ENCODE data around the gene RHBDL1.
"Not testable (repeated sequence)": the region's sequence is repeated elsewhere in the genome, so short reads cannot be mapped to it uniquely, and the experiment has no call there.

The RHBDL1 gene

DNA sequence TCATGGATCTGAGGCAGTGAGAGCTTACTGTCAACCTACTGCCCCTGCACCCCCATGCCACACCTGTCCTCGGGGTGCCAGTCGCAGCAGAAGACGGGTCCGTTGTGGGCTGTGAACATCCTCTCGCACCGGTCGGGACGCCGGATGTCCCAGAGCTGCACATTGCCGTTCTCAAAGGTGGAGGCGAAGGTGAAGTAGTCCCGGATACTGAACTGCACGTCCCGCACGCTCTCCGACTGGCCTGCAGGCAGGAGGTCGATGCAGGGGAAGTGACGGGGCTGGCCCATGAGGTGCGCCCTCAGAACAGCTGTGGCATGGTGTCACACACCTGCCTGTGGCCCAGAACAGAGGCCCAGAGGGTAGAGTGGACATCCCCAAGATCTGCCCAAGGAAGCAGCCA is 12.0 kb downstream of the RHBDL1 start:
- no peak for DNase-seq

DNA sequence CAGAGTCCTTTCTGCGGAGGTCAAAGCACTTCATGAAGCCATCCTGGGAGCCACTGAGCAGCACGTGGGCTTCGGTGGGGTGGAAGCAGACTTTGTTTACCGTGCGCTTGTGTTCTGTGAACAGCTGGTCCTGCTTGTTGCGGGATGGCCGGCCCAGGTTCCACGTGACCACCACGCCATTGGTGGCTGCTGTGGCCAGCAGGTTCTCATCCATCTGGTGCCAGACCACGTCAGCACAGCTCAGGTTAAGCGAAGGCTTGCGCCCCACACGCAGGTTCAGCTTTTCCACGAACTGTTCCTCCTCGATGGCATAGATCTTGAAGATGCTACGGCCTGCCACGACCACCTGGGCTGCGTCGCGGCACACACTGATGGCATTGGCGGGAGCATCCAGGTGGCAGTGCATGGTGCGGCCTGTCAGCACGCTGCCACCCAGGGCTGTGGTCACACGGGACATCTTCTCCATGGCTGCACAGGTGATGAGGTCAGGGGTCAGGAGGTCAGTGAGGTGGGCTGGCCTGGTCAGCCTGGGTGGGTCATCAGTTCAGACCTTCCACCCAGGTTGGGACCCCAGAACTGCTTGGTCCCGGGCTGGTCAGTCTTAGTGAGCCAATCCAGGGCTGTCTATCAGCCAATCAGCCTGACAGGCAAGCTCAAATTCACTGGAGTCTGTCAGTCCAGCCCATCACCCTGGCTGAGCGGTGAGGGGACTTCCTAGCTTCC is 13.9 kb downstream of the RHBDL1 start:
- DNase-seq: no peak

DNA sequence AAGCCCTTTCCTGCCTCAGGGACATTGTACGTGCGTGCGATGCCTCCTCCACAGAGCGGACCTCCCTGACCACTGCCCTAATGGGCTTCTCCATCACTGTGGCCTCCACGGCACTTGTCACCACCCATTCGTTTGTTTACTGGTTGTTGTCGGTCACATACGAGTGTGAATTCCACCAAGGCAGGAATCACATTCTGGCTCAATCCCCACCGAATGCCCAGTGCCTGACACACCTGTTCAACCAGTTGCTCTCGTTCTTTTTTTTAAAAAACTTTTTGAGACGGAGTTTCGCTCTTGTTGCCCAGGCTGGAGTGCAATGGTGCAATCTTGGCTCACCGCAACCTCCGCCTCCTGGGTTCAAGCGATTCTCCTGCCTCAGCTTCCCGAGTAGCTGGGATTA is 15.8 kb downstream of the RHBDL1 start:
- DNase-seq: not testable (repeated sequence)

DNA sequence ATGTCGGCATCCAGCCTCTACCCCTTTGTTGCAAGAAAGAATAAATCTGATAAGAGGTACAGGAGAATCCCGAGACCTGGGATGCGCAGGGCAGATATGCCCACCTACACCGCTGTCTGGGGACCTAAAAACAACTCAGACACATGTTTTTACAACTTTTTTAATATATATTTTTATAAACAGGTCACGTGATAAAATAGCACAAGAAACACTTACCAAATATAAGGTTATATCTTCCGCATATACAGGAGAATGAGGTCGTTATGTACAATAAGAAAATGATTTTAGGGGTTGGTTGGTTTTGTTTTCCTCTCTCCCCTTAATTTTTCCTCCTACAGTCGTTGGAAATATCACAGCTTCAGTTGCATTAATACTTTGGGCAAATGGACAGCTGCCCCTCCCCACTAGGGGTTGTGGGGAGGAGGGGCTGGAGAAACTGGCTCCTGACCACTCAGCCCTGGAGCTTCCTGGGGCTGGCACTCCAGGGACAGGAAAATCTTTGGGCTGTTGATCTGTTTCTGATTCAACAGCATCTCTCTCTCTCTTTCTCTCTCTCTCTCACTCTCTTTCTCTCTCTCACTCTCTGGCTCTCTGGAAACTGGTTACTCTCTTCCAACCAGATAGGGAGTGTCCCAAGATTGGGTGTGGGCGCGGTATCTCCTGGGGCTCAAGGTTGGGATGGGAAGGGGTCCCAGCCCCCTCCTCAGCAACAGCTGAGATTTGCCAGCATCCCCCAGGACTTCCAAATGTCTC is 17.1 kb downstream of the RHBDL1 start:
- no peak for DNase-seq

DNA sequence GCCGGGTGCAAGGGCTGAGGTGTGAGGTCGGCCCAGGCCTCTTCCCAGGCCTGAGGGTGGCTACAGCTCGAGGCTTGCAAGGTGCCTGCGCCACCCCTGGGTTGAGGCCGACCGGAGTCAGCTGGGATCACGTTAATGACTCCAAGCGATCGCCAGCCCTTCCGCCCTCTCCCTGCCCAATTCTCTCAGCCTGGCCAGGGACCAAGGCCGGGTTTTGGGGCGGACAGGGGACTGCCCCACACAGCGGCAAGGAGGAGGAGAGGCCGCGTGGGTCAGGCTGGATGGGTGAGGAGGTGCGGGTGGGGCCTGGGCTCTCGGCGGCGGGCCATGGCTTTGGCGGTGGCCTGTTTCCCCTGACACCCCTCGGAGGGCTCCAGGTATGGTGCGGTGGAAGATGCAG is 17.9 kb downstream of the RHBDL1 start:
- no peak for DNase-seq

DNA sequence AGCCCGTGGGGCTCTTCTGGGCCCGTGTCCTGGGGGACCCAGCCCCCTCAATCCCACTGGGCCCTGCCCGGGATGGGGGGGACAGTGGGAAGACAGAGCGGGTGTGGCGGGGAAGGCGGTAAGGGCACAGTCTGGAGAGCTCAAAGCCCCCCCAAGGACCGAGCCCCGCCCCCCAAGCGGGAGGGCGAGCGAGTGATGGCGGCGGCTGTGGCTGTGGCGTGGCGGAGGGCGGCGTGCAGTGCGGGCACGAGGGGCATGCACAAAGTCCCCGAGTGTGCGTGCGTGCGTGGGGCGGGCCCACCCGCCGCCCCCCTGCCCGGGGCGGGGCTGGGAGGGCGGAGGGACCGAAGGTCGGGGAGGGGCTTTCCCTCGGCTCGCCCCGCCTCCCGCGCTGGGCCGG is 18.3 kb downstream of the RHBDL1 start:
- no peak for DNase-seq

DNA sequence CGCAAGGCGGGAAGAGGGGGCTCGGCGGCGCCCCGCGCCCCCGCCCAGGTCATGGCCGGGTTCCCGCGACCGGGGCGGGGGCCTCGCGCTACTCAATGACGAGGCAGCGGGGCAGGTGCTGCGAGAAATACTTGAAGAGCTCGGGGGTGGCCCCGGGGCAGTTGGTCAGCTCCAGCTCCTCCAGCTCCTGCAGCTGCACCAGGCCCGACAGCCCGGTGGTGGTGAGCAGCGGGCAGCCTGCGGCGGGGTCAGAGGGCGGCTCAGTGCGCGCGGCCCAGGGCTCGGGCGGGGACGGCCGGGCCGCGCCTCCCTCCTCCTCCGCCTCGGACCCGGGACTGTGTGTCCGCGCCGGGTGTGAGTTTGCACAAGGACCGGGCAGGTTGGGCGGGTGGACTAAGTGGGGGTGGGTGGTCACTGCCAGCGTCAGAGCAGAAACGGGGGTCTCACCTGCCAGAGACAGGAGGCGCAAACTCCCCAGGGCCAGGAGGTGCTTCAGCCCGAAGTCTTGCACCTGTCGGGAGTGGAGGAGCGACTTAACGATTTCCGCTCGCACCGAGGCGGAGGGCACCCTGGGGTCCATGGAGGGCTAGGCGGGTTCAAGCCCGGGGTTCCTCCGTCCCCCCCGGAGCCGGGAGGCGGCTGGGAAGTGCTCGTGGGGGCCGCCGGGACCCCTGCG is 18.9 kb downstream of the RHBDL1 start:
- DNase-seq: no peak

DNA sequence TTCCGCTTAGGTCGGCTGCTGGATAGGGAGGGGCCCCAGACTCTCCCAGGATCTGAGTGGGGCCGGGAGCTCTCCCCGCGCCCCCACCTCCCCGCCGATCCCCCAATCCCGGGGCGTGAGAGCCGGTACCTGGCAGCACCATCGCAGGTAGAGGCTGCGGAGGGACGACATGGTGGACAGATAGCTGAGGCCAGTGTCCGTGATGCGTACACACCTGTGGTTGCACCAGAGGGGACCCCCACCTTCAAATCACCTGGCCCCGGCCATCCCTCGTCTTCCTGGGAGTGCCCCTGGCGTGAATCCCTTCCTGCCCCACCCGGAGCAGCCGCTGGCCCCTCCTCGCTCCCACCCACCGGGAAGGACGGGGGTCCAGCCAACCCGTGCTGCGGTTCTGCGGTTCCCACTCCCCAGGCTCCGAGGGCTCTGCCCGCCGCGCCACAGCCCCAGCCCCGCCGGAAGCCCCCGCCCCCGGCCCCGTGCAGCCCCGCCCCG is 19.4 kb downstream of the RHBDL1 start:
- DNase-seq: no peak

DNA sequence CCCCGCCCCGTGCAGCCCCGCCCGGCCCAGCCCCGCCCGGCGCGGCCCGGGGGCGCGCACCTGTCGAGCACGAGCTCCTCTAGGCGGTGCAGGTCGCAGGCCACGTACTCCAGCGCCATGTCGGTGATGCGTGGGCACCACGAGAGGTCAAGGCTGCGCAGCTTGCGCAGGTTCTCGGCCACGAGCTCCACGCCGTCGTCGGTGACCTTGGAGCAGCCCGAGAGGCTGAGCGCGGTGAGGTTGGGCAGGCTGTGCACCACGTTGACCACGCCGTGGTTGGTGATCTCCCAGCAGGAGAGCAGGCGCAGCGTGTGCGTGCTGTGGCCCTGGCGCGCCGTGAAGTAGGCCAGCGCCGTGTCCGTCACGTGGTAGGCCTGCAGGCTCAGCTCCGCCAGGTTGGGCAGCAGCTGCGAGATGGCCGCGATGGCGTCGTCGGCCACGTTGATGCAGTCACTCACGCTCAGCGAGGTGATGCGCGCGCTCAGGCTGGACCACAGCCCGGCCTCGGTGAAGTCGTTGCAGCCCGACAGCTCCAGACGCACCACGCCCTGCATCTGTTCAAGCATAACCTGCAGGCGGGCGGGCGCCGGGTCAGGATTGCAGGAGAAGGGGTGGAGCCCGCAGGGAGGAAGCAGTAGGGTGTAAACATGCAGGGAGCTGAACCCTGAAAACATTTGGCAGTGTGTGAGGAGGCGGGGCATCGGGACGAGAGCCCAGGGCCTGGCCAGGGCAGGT is 20.1 kb downstream of the RHBDL1 start:
- DNase-seq: peak; percentile 95

DNA sequence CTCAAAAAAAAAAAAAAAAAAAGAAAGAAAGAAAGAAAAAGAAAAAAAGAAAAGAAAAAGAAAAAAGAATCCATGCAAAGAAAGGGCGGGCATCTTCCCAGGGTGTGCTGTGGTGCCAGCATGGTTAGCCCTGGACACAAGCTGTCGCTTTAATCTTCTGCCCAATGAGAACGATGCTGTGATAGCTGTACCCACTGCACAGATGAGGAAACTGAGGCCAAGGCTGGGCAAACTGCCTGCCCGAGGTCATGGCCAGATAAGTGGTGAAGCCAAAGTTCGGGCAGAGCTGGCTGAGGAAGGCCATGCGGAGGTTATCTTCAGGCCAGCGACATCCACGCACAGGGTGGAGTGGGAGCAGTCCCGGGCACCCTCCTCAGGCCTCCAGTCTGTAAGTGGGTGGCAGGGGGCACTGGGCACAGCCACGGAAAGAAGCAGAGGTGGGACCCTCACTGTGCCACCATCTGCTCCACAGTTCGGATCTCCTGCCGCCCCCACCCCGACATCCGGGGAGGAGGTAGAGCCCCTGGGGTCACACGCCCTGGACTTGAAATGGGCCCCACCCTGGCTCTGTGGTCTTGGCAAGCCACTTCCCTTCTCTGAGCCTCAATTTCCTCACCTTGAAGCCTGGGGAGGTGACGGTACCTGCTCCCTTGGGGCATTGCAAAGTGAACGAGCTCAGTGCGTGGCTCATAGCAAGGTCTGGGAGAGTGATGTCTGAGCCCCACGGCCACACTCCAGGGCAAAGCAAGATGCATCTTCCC is 23.6 kb downstream of the RHBDL1 start:
- DNase-seq: no peak

DNA sequence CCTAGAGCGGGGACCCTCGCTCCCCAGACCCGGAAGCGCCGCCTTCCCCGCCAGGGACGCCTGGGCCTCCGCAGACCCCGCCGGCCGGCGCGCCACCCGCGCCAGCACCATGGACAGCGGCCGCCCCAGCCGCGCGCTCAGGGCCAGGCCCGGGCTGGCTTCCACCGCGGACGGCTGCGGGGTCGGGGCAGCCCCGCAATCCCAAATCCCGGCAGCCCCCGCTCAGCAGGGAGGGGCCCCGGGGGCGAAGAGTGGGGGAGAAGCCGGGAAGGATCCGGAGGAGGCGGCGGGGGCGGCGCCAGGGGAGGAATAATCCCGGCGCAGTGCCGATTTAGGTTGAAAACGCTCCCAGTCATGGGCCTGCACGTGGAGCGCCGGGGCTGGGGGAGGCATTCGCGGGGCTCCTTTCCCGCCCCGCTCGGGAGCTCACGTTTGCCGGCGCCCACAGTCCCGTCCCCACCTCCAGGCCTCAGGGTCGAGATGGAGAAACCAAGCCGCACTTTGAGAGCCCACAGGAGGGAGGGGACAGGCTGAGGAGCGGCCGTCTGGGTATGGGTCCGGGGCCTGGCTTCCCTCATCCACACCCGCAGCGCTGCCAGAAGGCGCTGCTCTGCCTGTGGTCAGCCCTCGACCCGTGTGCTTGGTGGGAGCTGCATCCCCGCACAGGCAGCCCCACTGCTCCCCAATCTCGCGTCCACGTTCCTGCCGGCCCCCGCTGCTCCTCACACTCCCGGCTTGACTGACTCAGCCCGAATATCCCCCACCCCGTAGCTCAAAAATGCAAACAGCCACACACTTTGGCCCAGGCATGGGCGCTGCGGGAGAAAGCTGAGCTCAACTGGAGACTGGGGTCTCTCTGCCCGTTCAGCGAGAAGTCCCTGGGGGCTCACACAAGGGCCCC is 25.5 kb downstream of the RHBDL1 start:
- no peak for DNase-seq

DNA sequence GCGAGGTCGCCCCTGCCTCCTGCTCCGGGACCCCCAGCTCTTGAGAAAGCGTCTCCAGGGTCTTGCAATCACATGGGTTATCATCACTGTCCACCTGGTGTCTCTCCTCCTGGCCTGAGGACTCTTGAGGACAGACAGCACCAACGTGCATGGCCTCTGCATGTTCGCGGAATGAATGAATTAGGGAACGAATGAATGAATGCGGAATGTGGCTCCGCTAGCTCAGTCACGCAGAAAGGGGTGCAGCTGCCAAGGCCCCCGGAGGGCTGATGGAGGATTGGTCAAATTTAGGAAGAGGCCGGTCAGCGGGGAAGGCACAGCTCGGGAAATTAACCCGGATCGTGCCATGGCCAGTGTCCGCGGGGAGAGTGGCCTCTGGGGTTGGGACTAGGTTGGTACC is 26.9 kb downstream of the RHBDL1 start:
- no peak for DNase-seq

DNA sequence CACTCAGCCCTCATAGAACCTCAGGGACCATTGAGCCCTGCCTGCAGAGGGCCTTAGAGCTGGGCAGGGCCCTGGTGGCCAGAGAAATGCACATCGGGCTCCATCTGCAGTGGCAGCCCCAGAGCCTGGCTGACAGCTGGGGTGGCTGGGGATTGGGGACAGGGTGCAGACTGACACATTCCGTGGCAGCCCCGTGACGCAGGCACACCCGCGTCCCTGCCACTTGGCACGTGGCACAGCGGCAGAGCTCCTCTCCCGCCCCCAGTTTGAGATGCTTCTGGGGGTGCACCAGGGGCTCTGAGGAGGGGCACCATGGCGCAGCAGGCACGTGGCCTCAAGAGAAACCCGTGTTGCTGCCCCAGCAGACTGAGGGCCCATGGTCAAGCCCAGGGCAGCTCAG is 27.9 kb downstream of the RHBDL1 start:
- no peak for DNase-seq

DNA sequence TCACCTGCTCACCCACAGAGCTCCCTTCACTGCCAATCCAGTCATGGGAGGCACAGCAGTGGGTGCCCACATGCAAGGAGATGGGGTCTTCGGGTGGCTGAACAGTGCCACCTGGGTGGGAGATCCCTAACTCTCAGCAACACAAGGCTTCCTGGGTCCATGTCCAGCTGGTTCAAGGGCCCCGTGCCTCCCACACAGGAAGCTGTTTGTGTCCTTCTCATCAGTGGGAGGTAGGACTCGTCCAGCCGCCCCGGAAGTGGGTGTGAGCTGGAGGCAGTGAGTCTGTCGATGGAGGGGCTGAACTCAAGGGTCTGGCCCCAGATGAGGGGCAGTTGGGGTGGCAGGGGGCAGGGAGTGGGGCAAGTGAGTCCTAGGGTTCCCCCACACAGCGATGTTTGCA is 28.6 kb downstream of the RHBDL1 start:
- no peak for DNase-seq

DNA sequence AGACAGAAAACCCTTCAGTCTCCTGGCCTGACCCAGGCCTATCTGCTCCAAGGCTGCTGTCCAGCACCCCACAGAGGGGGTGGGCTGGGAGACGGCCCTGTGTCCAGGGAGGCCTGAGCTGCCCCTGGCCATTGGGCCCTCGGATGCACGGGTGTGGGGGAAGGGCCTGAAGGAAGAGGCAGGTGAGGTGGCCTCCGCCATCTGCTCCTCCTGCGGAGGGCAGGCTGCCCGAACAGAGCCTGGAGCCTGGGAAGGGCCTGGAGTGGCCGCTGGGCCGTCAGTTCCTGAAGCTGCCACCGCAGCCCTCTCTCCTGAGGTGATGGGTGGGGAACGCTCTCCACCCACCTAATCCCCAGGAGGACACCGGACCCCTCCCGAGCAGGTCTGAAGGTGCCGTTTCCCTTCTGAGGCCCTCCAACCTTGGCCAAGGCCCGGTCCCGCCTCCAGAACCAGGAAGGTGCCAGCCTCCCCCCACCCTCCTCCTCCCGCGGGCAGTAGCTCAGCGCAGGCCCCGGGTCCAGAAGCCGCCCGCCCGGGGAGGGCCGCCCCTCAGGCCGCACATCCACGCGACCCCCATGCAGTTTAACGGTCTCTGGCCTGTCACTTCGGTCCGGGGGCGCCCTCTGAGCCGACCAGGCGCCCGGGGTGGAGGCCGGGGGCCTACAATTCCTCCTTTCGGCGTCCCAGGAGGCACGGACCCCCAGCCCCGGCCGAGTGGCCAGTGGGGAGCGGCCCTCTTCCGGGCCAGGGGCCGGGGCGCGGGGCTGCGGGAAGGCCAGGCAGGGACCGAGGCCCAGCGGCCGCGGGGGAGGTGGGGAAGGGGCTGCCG is 29.3 kb downstream of the RHBDL1 start:
- DNase-seq: no peak

DNA sequence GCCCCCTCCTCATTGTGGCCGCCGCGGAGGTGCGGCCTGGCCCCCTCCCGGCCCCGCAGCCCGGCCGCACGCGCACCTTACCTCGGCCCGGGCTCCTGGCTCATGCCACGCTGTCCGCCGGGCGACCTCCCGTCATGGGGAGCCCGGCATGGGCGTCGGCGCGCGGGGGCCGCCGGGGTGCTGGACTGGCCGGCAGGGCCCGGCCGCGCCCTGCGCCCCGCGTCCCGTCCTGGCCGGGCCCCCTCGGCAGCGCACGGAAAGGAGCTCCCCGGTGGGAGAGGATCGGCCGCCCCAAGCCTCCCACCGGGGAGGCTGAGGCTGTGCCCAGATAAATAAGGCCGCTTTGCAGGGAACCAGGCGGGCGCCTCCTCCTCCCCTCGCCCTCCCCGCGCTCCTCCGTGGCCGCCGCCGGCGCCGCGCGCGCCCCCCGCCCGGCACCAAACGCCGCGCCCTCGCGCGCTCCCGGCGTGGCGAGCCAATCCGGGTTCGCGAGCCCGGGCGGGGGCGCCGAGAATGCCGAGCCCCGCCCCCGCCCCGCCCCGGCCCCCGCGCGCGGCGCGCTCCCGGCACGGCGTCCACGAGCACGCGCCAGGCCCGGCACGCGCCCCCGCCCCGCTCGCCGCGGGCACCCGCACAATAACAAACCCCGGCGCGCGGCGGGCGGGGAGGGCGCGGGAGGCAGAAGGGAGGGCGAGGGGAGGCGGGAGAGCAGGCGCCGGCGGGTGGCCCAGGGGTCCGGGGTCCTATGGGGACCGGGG is 30.1 kb downstream of the RHBDL1 start, which contains the start of gene FBXL16:
Gene FBXL16, minus strand, starts transcription at position 371 of the 758 bp plus-strand sequence. CDS start 8,396 bp downstream, outside the sequence.
- DNase-seq: peak; percentile 27

DNA sequence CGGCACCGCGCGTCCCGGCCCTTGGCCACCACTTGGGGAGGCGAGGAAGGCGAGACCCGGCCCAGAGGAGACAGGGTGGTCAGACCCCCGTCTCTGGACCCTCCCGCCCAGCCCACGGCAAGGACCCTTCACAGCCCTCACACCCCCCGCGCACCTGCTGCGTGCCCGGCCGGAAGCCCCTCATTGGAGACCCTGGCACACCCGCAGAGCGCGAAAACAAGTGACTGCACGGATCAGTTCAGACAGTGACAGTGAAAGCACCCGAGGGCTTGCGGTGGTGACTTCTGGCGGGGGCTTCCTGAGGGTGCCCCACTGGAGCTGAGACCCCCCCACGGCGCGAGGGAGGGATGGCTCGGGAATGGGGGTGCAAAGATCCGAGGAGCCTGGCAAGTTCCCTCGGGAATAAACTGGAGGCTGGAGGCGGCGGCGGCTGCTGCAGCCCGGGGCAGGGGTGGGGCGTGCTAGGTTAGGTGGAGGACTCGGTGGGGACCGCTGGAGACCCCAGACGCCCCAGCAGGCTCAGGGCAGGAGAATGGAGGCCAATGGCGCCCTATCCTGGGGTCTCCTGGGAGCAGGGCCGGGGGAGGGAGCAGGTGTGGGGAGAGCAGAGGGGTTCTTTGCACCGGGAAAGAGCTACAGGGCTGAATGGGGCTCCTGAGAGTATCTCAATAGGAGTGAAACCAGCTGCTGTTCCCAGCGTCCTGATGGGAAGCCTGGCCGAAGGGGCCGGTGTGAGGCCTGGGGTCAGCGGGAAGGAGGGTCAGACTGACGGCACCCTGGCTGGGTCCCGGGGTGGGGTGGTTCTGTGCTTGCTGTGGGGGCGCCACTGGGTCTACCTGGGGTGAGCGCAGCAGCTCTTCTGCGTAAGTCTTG is 31.0 kb downstream of the RHBDL1 start:
- DNase-seq: no peak

DNA sequence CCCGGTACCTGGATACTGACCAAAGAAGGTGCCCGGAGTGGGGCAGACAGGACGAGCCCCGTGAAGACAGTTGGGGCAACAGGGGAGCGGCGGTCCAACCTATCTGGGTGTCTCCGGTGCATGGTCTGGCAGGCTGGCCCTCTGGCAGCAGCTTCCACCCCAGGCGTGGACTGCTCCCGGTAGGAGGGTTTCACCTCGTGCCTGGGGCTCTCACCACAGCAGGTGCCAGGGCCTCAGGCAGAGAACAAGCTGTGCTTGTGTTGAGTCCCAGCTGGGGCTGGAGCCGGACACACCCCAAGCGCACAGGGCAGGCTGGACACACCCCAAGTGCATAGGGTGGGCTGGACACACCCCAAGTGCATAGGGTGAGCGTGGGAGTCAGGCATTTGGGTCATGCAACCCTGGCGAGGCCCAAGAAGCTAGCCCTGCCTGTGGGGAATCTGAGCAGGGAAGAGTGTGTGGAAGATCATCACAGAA is 31.6 kb downstream of the RHBDL1 start:
- peak; percentile 27 for DNase-seq
